SJSA1 (cell line): ENCODE data around the gene TMEM87A. TPM values are rescaled to one million over a fixed set of nuclear protein-coding genes. Genes with fewer than 3 reads are reported as not detected.

Experiments
- DNase-seq, 2 experiments: peaks; one replicate each; pipeline ENCODE4 v3.0.0-alpha.2; 2015 to 2020; ENCODE audit warnings: low spot score in 2 of 2, low read depth in 1 of 2
- H3K27ac ChIP-seq: fragments of 250-450 bp; sonication (Bioruptor Pico); 2 replicates; pipeline ENCODE4 v1.5.1; 2020; ENCODE audit warnings: mild to moderate bottlenecking, moderate library complexity
- H3K27me3 ChIP-seq: fragments of 250-450 bp; sonication (Bioruptor Pico); replicated peaks from 2 replicates; pipeline ENCODE4 v1.5.1; 2020; ENCODE audit warnings: mild to moderate bottlenecking, moderate library complexity
- H3K36me3 ChIP-seq: fragments of 250-450 bp; sonication (Bioruptor Pico); 2 replicates; pipeline ENCODE4 v1.5.1; 2020; ENCODE audit warnings: mild to moderate bottlenecking
- H3K4me1 ChIP-seq: fragments of 250-450 bp; sonication (Bioruptor Pico); replicated peaks from 2 replicates; pipeline ENCODE4 v1.6.1; 2021; ENCODE audit warnings: mild to moderate bottlenecking
- H3K4me3 ChIP-seq: fragments of 250-450 bp; sonication (Bioruptor Pico); 2 replicates; pipeline ENCODE4 v1.5.1; 2020; ENCODE audit warnings: mild to moderate bottlenecking
- H3K9me3 ChIP-seq: fragments of 250-450 bp; sonication (Bioruptor Pico); replicated peaks from 2 replicates; pipeline ENCODE4 v1.5.1; 2020; ENCODE audit warnings: mild to moderate bottlenecking
- total RNA-seq: library from RNA; depleted of rRNA; stranded (reverse); fragments of >200 nt; shearing (Covaris generic); gene quantifications from 2 replicates; pipeline ENCODE4 v1.2.3, GENCODE V29; 2014; rRNA removed

TMEM87A gene
- total RNA-seq, 1 experiment from 2014 or later = 77.0 TPM

GRCh38 chr15:42182961-42183360, 90.3 kb downstream of the TMEM87A start:
- no peaks in the 10 kb centered on the region for H3K9me3 ChIP-seq
- no peak for DNase-seq
- no peak overlapping the region for H3K27ac ChIP-seq
- H3K27me3 ChIP-seq = no peaks in the 10 kb centered on the region
- H3K4me1 ChIP-seq = no peaks in the 10 kb centered on the region
- H3K4me3 ChIP-seq = no peak overlapping the region
- H3K36me3 ChIP-seq = peaks cover 73% of the 10 kb centered on the region

- no peaks in the 10 kb centered on the region for H3K9me3 ChIP-seq
- peaks cover 74% of the 10 kb centered on the region for H3K36me3 ChIP-seq
- no peaks in the 10 kb centered on the region for H3K4me1 ChIP-seq
- no peaks in the 10 kb centered on the region for H3K27me3 ChIP-seq
- H3K4me3 ChIP-seq = no peak overlapping the region
- no peak for DNase-seq
- no peak overlapping the region for H3K27ac ChIP-seq
Observed at GRCh38 chr15:42182328-42182886, 90.8 kb downstream of the TMEM87A start.

- H3K27me3 ChIP-seq = no peaks in the 10 kb centered on the region
- no peak overlapping the region for H3K4me3 ChIP-seq
- no peaks in the 10 kb centered on the region for H3K4me1 ChIP-seq
- H3K9me3 ChIP-seq = no peaks in the 10 kb centered on the region
- no peak for DNase-seq
- H3K27ac ChIP-seq = no peak overlapping the region
- H3K36me3 ChIP-seq = peaks cover 65% of the 10 kb centered on the region
Observed at GRCh38 chr15:42178056-42178455, 95.2 kb downstream of the TMEM87A start.

GRCh38 chr15:42175671-42176070, 97.6 kb downstream of the TMEM87A start:
- H3K4me3 ChIP-seq = no peak overlapping the region
- H3K9me3 ChIP-seq = no peaks in the 10 kb centered on the region
- no peak overlapping the region for H3K27ac ChIP-seq
- no peak for DNase-seq
- no peaks in the 10 kb centered on the region for H3K4me1 ChIP-seq
- peaks cover 76% of the 10 kb centered on the region for H3K36me3 ChIP-seq
- H3K27me3 ChIP-seq = no peaks in the 10 kb centered on the region

- Histone ChIP-seq H3K27me3 (no peaks in the 10 kb centered on the region), H3K4me3 (no peak overlapping the region), H3K36me3 (peaks cover 72% of the 10 kb centered on the region), H3K4me1 (no peaks in the 10 kb centered on the region), H3K9me3 (no peaks in the 10 kb centered on the region), H3K27ac (no peak overlapping the region)
- no peak for DNase-seq
Observed at GRCh38 chr15:42172475-42172874, 100.8 kb downstream of the TMEM87A start.

GRCh38 chr15:42171795-42172194, 101.4 kb downstream of the TMEM87A start:
- H3K27ac ChIP-seq = no peak overlapping the region
- H3K36me3 ChIP-seq = peaks cover 74% of the 10 kb centered on the region
- no peaks in the 10 kb centered on the region for H3K4me1 ChIP-seq
- H3K4me3 ChIP-seq = no peak overlapping the region
- no peaks in the 10 kb centered on the region for H3K9me3 ChIP-seq
- no peak for DNase-seq
- no peaks in the 10 kb centered on the region for H3K27me3 ChIP-seq

- no peak for DNase-seq
- Histone ChIP-seq H3K36me3 (peaks cover 81% of the 10 kb centered on the region), H3K4me3 (no peak overlapping the region), H3K9me3 (no peaks in the 10 kb centered on the region), H3K27ac (no peak overlapping the region), H3K27me3 (no peaks in the 10 kb centered on the region), H3K4me1 (no peaks in the 10 kb centered on the region)
Observed at GRCh38 chr15:42171122-42171521, 102.1 kb downstream of the TMEM87A start.

GRCh38 chr15:42166225-42166940, 106.8 kb downstream of the TMEM87A start:
- Histone ChIP-seq H3K36me3 (peaks cover 87% of the 10 kb centered on the region), H3K4me1 (no peaks in the 10 kb centered on the region), H3K4me3 (no peak overlapping the region), H3K9me3 (no peaks in the 10 kb centered on the region), H3K27ac (no peak overlapping the region), H3K27me3 (no peaks in the 10 kb centered on the region)
- no peak for DNase-seq

GRCh38 chr15:42165106-42165505, 108.1 kb downstream of the TMEM87A start:
- H3K27me3 ChIP-seq = no peaks in the 10 kb centered on the region
- H3K36me3 ChIP-seq = peaks cover 89% of the 10 kb centered on the region
- DNase-seq = no peak
- H3K27ac ChIP-seq = no peak overlapping the region
- no peak overlapping the region for H3K4me3 ChIP-seq
- H3K4me1 ChIP-seq = no peaks in the 10 kb centered on the region
- no peaks in the 10 kb centered on the region for H3K9me3 ChIP-seq

- Histone ChIP-seq H3K9me3 (no peaks in the 10 kb centered on the region), H3K27me3 (no peaks in the 10 kb centered on the region), H3K36me3 (peaks cover 95% of the 10 kb centered on the region), H3K27ac (no peak overlapping the region), H3K4me1 (no peaks in the 10 kb centered on the region; the same call in 1 of the 2 replicates), H3K4me3 (no peak overlapping the region)
- no peak for DNase-seq
Observed at GRCh38 chr15:42163947-42164550, 109.2 kb downstream of the TMEM87A start.

GRCh38 chr15:42163291-42163690, 109.9 kb downstream of the TMEM87A start:
- Histone ChIP-seq H3K4me1 (peaks cover 7% of the 10 kb centered on the region), H3K36me3 (peaks cover 93% of the 10 kb centered on the region), H3K9me3 (no peaks in the 10 kb centered on the region), H3K27ac (no peak overlapping the region), H3K27me3 (no peaks in the 10 kb centered on the region), H3K4me3 (no peak overlapping the region)
- no peak for DNase-seq

Other genes with a start within 250 kb of the TMEM87A start
- gene PLA2G4D, start 178.9 kb downstream of the TMEM87A start, total RNA-seq = not detected in 2 replicates
- not detected in 2 replicates for gene PLA2G4F, start 116.8 kb downstream of the TMEM87A start, total RNA-seq
- gene VPS39, start 65.1 kb downstream of the TMEM87A start, total RNA-seq = 22.9 and 27.6 TPM in 2 replicates
- gene GANC, start 232 bp downstream of the TMEM87A start, total RNA-seq = 19.7 and 23.1 TPM in 2 replicates
- 0.11 TPM in 1 of 2 replicates, not detected in the other for gene CAPN3, start 86.1 kb upstream of the TMEM87A start, total RNA-seq
- gene ZNF106, start 217.7 kb upstream of the TMEM87A start, total RNA-seq = 61.6 and 62.4 TPM in 2 replicates
- 88.9 and 163 TPM in 2 replicates for gene SNAP23, start 222.2 kb upstream of the TMEM87A start, total RNA-seq